PC-9 (cell line): ENCODE results near the gene CTNNA1. TPM values are rescaled to one million over a fixed set of nuclear protein-coding genes. Genes with fewer than 3 reads are reported as not detected.
"Not testable (repeated sequence)": the region's sequence is repeated elsewhere in the genome, so short reads cannot be mapped to it uniquely, and the experiment has no call there.

Experiments used
- BruUV-seq: library from RNA; stranded (reverse); fragments of 400-500 nt; replicated peaks from 2 replicates; lab custom pipeline; 2021; lab: Mats Ljungman, UMichigan
- CTCF ChIA-PET: fragments of 300-600 bp; sonication (Branson Sonifier 250); formaldehyde crosslinking; loops from one replicate; lab custom pipeline; 2022; ENCODE audit warnings: antibody characterized with exemption; lab: Charles Lee
- POLR2A ChIA-PET: fragments of 300-600 bp; sonication (Branson Sonifier 250); formaldehyde crosslinking; loops from one replicate; lab custom pipeline; 2022; ENCODE audit warnings: antibody characterized with exemption; ENCODE audit not compliant: unreplicated experiment; lab: Charles Lee
- DNase-seq, 2 experiments: peaks; one replicate each; pipeline versions ENCODE4 v3.0.0 to v3.0.0-alpha.2; 2015 to 2022; ENCODE audit warnings: mixed read lengths in 1 of 2
- H2AFZ ChIP-seq: fragments of 200-600 bp; sonication (generic); 2 replicates; pipeline ENCODE4 v1.8.1; 2017; ENCODE audit warnings: antibody characterized with exemption
- H3F3A ChIP-seq: fragments of 200-600 bp; sonication (generic); 2 replicates; pipeline ENCODE4 v1.8.1; 2017; ENCODE audit warnings: antibody characterized with exemption, mild to moderate bottlenecking, low read depth; ENCODE audit not compliant: insufficient read depth
- H3K27ac ChIP-seq: fragments of 200-600 bp; sonication (generic); 2 replicates; pipeline ENCODE4 v1.6.1; 2016; ENCODE audit warnings: mixed run types
- H3K27me3 ChIP-seq: fragments of 200-600 bp; sonication (generic); 2 replicates; pipeline ENCODE4 v1.6.1; 2016; ENCODE audit warnings: low read depth, mixed run types; ENCODE audit not compliant: insufficient read depth
- H3K36me3 ChIP-seq: fragments of 200-600 bp; sonication (generic); 2 replicates; pipeline ENCODE4 v1.6.1; 2016; ENCODE audit warnings: low read depth, mixed run types
- H3K4me1 ChIP-seq: fragments of 200-600 bp; sonication (generic); replicated peaks from 2 replicates; pipeline ENCODE4 v1.6.1; 2016; ENCODE audit warnings: mixed run types; ENCODE audit not compliant: insufficient read depth
- H3K4me2 ChIP-seq: fragments of 200-600 bp; sonication (generic); 2 replicates; pipeline ENCODE4 v1.6.1; 2017; ENCODE audit warnings: mixed run types
- H3K4me3 ChIP-seq: fragments of 200-600 bp; sonication (generic); 2 replicates; pipeline ENCODE4 v1.6.1; 2016; ENCODE audit warnings: mixed run types
- H3K79me2 ChIP-seq: fragments of 200-600 bp; sonication (generic); 2 replicates; pipeline ENCODE4 v1.6.1; 2017; ENCODE audit warnings: low read depth, mixed run types
- H3K9me2 ChIP-seq: fragments of 200-600 bp; sonication (generic); 2 replicates; pipeline ENCODE4 v1.8.1; 2017; ENCODE audit warnings: mild to moderate bottlenecking; ENCODE audit not compliant: insufficient read depth
- H3K9me3 ChIP-seq: fragments of 200-600 bp; sonication (generic); 2 replicates; pipeline ENCODE4 v1.8.1; 2016; ENCODE audit warnings: low read depth; ENCODE audit not compliant: insufficient read depth
- H4K20me1 ChIP-seq: fragments of 200-600 bp; sonication (generic); 2 replicates; pipeline ENCODE4 v1.8.1; 2017; ENCODE audit not compliant: insufficient read depth
- EZH2 ChIP-seq: fragments of 200-600 bp; sonication (generic); IDR thresholded peaks from 2 replicates; pipeline ENCODE4 v1.8.0; 2017; ENCODE audit warnings: antibody characterized with exemption, low read depth
- intact Hi-C: fragments of 100-400 bp; cut with micrococcal nuclease; formaldehyde crosslinking; loops from one replicate; pipeline ENCODE4 v1.10.0; 2022; ENCODE audit not compliant: unreplicated experiment
- total RNA-seq: library from RNA; stranded (reverse); gene quantifications from 2 replicates; pipeline ENCODE4 v1.2.3, GENCODE V29; 2021
- TF ChIP-seq, protein P1 (sequence below): fragments of 200-600 bp; sonication (generic); conservative IDR thresholded peaks from 2 replicates; pipeline ENCODE4 v1.6.1; 2017; ENCODE audit warnings: mixed run types, antibody characterized with exemption, mild to moderate bottlenecking, moderate library complexity

CTNNA1 gene
- total RNA-seq, 1 experiment from 2014 or later = 91.7 TPM

DNA sequence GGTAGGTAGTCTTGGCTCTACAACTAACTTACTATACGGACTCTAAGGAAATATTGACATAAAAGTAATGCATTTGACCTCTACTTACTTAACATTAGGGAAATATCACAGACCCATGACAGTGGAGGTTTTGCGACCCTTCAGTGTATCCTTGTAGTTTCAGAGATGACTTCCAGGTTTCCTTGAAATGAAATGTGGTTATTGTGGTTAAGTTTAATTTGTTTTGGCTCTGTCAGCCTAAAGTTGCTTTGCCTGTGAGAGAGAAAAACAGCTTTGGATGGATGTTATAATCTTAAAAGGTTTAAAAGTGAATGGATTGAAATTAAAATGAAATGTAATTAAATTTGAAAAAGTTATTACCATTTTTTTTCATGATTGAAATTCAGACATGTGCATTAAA is 79.0 kb downstream of the CTNNA1 start:
- BruUV-seq = no TSS peak
- TF ChIP-seq EZH2 = no peak
- Histone ChIP-seq H3K79me2 (no peaks in the 10 kb centered on the region), H3K27me3 (no peaks in the 10 kb centered on the region), H3K4me2 (no peak overlapping the region), H4K20me1 (no peaks in the 10 kb centered on the region), H3K4me1 (no peaks in the 10 kb centered on the region), H3K27ac (no peak overlapping the region), H3K9me3 (no peaks in the 10 kb centered on the region), H2AFZ (no peak overlapping the region), H3K4me3 (no peak overlapping the region), H3K36me3 (no peaks in the 10 kb centered on the region), H3F3A (no peaks in the 10 kb centered on the region), H3K9me2 (no peaks in the 10 kb centered on the region)
- intact Hi-C loops = no loop called here
- ChIA-PET POLR2A (no interaction called here), CTCF (no interaction called here)
- no peak for DNase-seq

DNA sequence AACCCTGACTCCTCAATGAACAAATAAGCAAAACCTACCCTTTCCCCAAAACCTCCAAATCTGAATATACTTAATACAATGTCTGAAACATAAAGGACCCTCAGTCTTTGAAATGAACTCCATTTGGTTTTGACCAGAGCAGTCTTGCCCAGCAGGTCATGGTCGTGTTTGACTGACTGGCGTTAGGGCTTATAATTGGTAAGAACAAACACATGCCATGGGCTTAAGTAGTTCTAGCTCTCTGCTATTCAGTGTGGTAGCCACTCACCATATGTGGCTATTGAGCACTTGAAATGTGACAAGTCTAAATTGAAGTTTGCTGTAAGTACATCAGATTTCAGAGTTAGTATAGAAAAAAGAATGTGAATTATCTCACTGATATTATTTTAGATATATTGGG is 79.9 kb downstream of the CTNNA1 start:
- H3K79me2 ChIP-seq = no peaks in the 10 kb centered on the region
- no peak overlapping the region for H3K4me2 ChIP-seq
- intact Hi-C loops = no loop called here
- no peaks in the 10 kb centered on the region for H4K20me1 ChIP-seq
- H3K27ac ChIP-seq = no peak overlapping the region
- no peaks in the 10 kb centered on the region for H3K4me1 ChIP-seq
- CTCF ChIA-PET = no interaction called here
- BruUV-seq = no TSS peak
- H3F3A ChIP-seq = no peaks in the 10 kb centered on the region
- no peaks in the 10 kb centered on the region for H3K9me2 ChIP-seq
- H2AFZ ChIP-seq = no peak overlapping the region
- POLR2A ChIA-PET = no interaction called here
- H3K4me3 ChIP-seq = no peak overlapping the region
- no peak for TF ChIP-seq EZH2
- TF ChIP-seq, protein P1, sequence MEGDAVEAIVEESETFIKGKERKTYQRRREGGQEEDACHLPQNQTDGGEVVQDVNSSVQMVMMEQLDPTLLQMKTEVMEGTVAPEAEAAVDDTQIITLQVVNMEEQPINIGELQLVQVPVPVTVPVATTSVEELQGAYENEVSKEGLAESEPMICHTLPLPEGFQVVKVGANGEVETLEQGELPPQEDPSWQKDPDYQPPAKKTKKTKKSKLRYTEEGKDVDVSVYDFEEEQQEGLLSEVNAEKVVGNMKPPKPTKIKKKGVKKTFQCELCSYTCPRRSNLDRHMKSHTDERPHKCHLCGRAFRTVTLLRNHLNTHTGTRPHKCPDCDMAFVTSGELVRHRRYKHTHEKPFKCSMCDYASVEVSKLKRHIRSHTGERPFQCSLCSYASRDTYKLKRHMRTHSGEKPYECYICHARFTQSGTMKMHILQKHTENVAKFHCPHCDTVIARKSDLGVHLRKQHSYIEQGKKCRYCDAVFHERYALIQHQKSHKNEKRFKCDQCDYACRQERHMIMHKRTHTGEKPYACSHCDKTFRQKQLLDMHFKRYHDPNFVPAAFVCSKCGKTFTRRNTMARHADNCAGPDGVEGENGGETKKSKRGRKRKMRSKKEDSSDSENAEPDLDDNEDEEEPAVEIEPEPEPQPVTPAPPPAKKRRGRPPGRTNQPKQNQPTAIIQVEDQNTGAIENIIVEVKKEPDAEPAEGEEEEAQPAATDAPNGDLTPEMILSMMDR = no peak
- DNase-seq = no peak
- no peaks in the 10 kb centered on the region for H3K27me3 ChIP-seq
- H3K36me3 ChIP-seq = no peaks in the 10 kb centered on the region
- no peaks in the 10 kb centered on the region for H3K9me3 ChIP-seq

DNA sequence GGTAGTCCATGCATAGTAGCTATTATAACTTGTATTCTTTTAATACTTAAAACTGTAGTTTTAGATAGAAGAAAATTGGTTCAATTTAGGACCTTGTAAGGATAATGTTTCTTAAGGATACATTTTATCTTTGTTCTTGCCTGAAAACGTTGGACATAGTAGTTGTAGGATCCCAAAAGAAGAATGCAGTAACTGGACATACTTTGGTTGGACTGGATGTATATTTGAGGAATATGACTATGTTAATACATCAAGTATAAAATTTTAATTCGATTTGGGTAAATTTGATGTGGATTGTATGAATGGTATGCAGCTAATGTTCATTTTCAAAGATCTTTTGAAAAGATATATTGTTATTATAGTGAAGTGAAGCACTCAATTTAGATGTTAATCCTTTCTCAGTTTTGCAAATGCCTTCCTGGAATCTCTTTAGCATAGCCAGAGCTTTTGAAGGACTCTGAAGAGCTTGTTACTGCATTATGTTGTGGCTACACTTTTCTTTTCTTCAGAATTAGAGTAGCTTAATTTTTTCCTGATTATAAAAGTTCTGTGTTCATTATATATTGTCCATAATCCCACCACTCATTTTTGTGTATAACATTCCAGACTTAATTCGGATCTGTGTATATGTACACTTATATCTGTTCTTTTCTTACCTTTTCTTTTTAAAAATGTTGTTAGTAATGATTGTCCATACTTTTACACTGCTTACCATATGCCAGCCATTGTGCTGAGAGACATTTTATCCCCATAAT is 80.7 kb downstream of the CTNNA1 start:
- Histone ChIP-seq H4K20me1 (no peaks in the 10 kb centered on the region), H3K27me3 (no peaks in the 10 kb centered on the region), H3K9me3 (no peaks in the 10 kb centered on the region), H3K27ac (no peak overlapping the region), H3K79me2 (no peaks in the 10 kb centered on the region), H3K9me2 (no peaks in the 10 kb centered on the region), H3K36me3 (no peaks in the 10 kb centered on the region), H3K4me2 (no peak overlapping the region), H3F3A (no peaks in the 10 kb centered on the region), H2AFZ (no peak overlapping the region), H3K4me3 (no peak overlapping the region), H3K4me1 (no peaks in the 10 kb centered on the region)
- DNase-seq = no peak
- POLR2A ChIA-PET = no interaction called here
- CTCF ChIA-PET = no interaction called here
- intact Hi-C loops = no loop called here
- no peak for TF ChIP-seq EZH2
- TF ChIP-seq, protein P1 = no peak
- BruUV-seq = no TSS peak

DNA sequence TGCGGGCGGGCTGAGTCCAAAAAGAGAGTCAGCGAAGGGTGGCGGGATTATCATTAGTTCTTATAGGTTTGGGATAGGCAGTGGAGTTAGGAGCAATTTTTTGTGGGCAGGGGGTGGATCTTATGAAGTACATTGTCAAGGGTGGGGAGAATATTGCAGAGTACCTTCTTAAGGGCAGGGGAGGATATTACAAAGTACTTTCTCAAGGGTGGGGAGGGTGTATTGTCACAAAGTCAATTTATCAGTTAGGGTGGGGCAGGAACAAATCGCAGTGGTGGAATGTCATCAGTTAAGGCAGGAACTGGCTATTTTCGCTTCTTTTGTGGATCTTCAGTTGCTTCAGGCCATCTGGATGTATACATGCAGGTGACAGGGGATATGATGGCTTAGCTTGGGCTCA is 81.6 kb downstream of the CTNNA1 start:
- H3K27me3 ChIP-seq, H3K79me2 ChIP-seq, H3K4me1 ChIP-seq, H3K27ac ChIP-seq, DNase-seq, CTCF ChIA-PET, BruUV-seq, H3K9me3 ChIP-seq, H3K36me3 ChIP-seq, H2AFZ ChIP-seq, H3K9me2 ChIP-seq, H4K20me1 ChIP-seq, H3K4me2 ChIP-seq, H3F3A ChIP-seq, H3K4me3 ChIP-seq, POLR2A ChIA-PET, intact Hi-C loops: not testable (repeated sequence)
